PC-9 (cell line): Measurements from ENCODE around the gene PCDHGA10.

Source experiments
- CTCF ChIP-seq: fragments of 200-600 bp; sonication (generic); conservative IDR thresholded peaks from 2 replicates; pipeline ENCODE4 v1.6.1; 2017; ENCODE audit warnings: mixed run types, antibody characterized with exemption, mild to moderate bottlenecking, moderate library complexity
- EZH2 ChIP-seq: fragments of 200-600 bp; sonication (generic); IDR thresholded peaks from 2 replicates; pipeline ENCODE4 v1.8.0; 2017; ENCODE audit warnings: antibody characterized with exemption, low read depth

- no peak for TF ChIP-seq CTCF
- no peak for TF ChIP-seq EZH2
Measured at GRCh38 chr5:141382469-141383294, 30.1 kb upstream of the PCDHGA10 start, which contains the start of gene PCDHGA7.
